HUES6 (cell line): Measurements from ENCODE around the gene POTEG.
"Not testable (repeated sequence)": the region's sequence is repeated elsewhere in the genome, so short reads cannot be mapped to it uniquely, and the experiment has no call there.

Source experiments
- H3K27ac ChIP-seq: 2 replicates; pipeline ENCODE4 v1.7.0; 2013; ENCODE audit warnings: low read depth, mild to moderate bottlenecking, low read length, inconsistent platforms
- H3K27me3 ChIP-seq: 2 replicates; pipeline ENCODE4 v1.6.1; 2013; ENCODE audit warnings: low read length; ENCODE audit not compliant: control insufficient read depth, insufficient read depth
- H3K36me3 ChIP-seq: 2 replicates; pipeline ENCODE4 v1.6.1; 2013; ENCODE audit warnings: low read length; ENCODE audit not compliant: control insufficient read depth, insufficient read depth
- H3K4me1 ChIP-seq: 2 replicates; pipeline ENCODE4 v1.6.1; 2013; ENCODE audit warnings: low read length; ENCODE audit not compliant: control insufficient read depth, insufficient read depth
- H3K4me3 ChIP-seq: 2 replicates; pipeline ENCODE4 v1.5.1; 2013; ENCODE audit warnings: low read depth, low read length
- H3K9ac ChIP-seq: one replicate; pipeline ENCODE4 v1.6.1; 2013; ENCODE audit warnings: mild to moderate bottlenecking, low read length
- H3K9me3 ChIP-seq: 2 replicates; pipeline ENCODE4 v1.6.1; 2013; ENCODE audit warnings: low read depth, low read length; ENCODE audit not compliant: control insufficient read depth, insufficient read depth

POTEG gene

GRCh38 chr14:19408519-19408918 is 25.6 kb downstream of the POTEG start:
- not testable (repeated sequence) for H3K9me3 ChIP-seq, H3K4me1 ChIP-seq, H3K9ac ChIP-seq, H3K4me3 ChIP-seq, H3K27ac ChIP-seq, H3K36me3 ChIP-seq, H3K27me3 ChIP-seq

- H3K27ac ChIP-seq, H3K9ac ChIP-seq, H3K4me3 ChIP-seq, H3K4me1 ChIP-seq, H3K9me3 ChIP-seq, H3K36me3 ChIP-seq, H3K27me3 ChIP-seq: not testable (repeated sequence)
Observed at GRCh38 chr14:19402097-19402496, 32.0 kb downstream of the POTEG start.

DNA sequence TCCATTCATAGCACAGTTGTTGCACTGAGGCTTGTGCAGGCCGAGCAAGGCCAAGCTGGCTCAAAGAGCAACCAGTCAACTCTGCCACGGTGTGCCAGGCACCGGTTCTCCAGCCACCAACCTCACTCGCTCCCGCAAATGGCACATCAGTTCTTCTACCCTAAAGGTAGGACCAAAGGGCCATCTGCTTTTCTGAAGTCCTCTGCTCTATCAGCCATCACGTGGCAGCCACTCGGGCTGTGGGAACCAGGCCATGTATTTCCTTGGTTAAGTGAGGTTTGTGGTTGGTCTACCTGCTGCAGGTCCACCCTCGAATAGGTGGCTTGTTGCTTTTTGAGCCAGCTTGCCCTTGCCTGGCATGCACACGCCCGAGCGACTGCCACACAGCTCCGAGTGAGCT is 39.4 kb downstream of the POTEG start:
- not testable (repeated sequence) for H3K27ac ChIP-seq, H3K27me3 ChIP-seq

GRCh38 chr14:19390230-19390629 is 43.9 kb downstream of the POTEG start:
- H3K4me3 ChIP-seq, H3K27me3 ChIP-seq, H3K4me1 ChIP-seq, H3K27ac ChIP-seq, H3K36me3 ChIP-seq, H3K9ac ChIP-seq, H3K9me3 ChIP-seq: not testable (repeated sequence)

More for the DNA sequence above, 39.4 kb downstream of the POTEG start:
- H3K36me3 ChIP-seq, H3K4me1 ChIP-seq, H3K9me3 ChIP-seq, H3K4me3 ChIP-seq, H3K9ac ChIP-seq: not testable (repeated sequence)

GRCh38 chr14:19388741-19389140 is 45.4 kb downstream of the POTEG start:
- not testable (repeated sequence) for H3K4me1 ChIP-seq, H3K9me3 ChIP-seq, H3K27ac ChIP-seq, H3K9ac ChIP-seq, H3K4me3 ChIP-seq, H3K36me3 ChIP-seq, H3K27me3 ChIP-seq

GRCh38 chr14:19386996-19387395 is 47.1 kb downstream of the POTEG start:
- H3K27ac ChIP-seq, H3K9me3 ChIP-seq, H3K4me1 ChIP-seq, H3K27me3 ChIP-seq, H3K36me3 ChIP-seq, H3K4me3 ChIP-seq, H3K9ac ChIP-seq: not testable (repeated sequence)

- H3K27ac ChIP-seq, H3K4me1 ChIP-seq, H3K9ac ChIP-seq, H3K4me3 ChIP-seq, H3K36me3 ChIP-seq, H3K9me3 ChIP-seq, H3K27me3 ChIP-seq: not testable (repeated sequence)
Observed at GRCh38 chr14:19386309-19386708, 47.8 kb downstream of the POTEG start.

- not testable (repeated sequence) for H3K27ac ChIP-seq, H3K4me1 ChIP-seq, H3K9ac ChIP-seq, H3K36me3 ChIP-seq, H3K9me3 ChIP-seq, H3K4me3 ChIP-seq, H3K27me3 ChIP-seq
Observed at GRCh38 chr14:19384088-19384781, 49.9 kb downstream of the POTEG start.

- not testable (repeated sequence) for H3K27me3 ChIP-seq, H3K36me3 ChIP-seq, H3K4me1 ChIP-seq, H3K9me3 ChIP-seq, H3K27ac ChIP-seq, H3K4me3 ChIP-seq, H3K9ac ChIP-seq
Observed at GRCh38 chr14:19383008-19383584, 51.0 kb downstream of the POTEG start.

DNA sequence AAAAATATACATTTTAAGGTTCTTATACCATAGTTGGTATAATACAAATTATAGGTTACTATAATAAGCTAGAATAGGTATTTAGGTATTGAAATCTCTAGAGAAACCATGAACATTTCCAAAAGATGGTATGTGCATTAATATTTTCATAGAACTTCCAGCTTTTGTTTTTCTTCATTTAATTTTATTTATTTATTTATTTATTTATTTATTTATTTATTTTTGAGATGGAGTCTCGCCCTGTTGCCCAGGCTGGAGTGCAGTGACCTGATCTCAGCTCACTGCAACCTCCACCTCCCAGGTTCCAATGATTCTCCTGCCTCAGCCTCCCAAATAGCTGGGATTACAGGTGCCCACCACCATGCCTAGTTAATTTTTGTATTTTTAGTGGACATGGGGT is 54.0 kb downstream of the POTEG start:
- not testable (repeated sequence) for H3K4me1 ChIP-seq, H3K4me3 ChIP-seq, H3K27me3 ChIP-seq, H3K27ac ChIP-seq, H3K9ac ChIP-seq, H3K9me3 ChIP-seq, H3K36me3 ChIP-seq

- not testable (repeated sequence) for H3K36me3 ChIP-seq, H3K9ac ChIP-seq, H3K27me3 ChIP-seq, H3K4me3 ChIP-seq, H3K9me3 ChIP-seq, H3K4me1 ChIP-seq, H3K27ac ChIP-seq
Observed at GRCh38 chr14:19374451-19374903, 59.7 kb downstream of the POTEG start.
